ENCODE data around the gene DGKK.

Gene DGKK

DNA sequence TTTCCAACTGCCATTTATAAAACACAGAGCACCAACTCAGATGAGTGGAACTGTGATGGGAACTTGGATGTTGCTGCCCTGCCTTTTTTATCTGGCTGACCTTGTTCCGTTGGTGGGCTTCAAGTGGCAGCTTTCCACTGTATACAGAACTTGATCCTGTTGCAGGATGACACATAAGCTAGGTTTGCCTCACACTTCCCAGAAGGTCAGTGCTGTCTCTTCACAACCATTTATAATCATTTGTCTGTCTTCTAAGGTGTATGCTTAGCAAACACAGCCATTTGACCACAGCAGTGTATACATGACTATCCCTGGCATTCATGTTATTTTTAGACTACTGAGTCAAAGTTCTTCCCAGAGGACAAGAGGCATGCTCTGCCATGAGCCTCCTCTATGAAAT, 20.3 kb downstream of the DGKK start:
- no peak for TF ChIP-seq POLR2A (IDR thresholded peaks at IDR 0.05; ENCODE audit: low read length)
- TF ChIP-seq GATA1 (IDR thresholded peaks at IDR 0.05; ENCODE audit: low read depth, low read length): no peak

DNA sequence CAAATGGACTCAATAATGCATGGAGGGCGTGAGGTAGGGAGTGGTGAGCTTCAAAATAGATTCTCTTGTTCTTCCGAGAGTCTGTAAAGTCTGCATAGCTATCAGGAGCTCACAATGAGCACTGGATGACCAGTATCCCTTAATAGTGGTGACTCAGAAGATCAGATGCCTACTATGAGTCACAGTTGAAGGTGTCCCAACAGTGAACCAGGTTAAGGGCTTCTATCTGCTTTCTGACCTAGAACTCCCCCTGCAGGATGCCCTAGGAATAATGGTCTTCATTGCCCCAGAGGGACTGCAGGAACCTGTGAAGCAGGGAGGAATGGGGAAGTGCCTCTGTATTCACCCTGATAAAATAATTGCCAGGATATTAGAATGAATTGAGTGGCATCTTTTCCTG, 22.1 kb downstream of the DGKK start:
- TF ChIP-seq POLR2A (IDR thresholded peaks at IDR 0.05; ENCODE audit: low read length) (no peak), GATA1 (IDR thresholded peaks at IDR 0.05; ENCODE audit: low read depth, low read length) (no peak)

More for the DNA sequence above, 20.3 kb downstream of the DGKK start:
- no peak for DNase-seq

DNA sequence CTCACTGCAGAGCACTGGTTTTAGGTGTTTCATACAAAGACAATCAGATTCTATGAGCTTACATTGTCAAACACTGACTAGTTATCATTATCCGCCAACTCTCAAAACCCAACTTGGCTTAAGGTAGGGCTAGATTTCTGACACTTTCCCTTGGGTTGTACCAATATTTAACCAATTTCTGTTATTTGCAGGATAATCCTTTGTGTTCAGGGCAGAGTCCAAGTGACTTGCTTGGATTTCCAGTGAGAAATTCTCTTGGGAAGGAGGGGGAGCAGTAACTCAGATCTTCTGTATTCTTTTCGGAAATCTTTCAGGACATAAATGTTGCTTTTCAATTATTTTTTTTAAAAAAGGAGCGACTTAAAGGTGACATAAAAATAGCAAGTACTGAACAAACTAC, 23.1 kb downstream of the DGKK start:
- DNase-seq: no peak
- TF ChIP-seq POLR2A (IDR thresholded peaks at IDR 0.05; ENCODE audit: low read length) (no peak), GATA1 (IDR thresholded peaks at IDR 0.05; ENCODE audit: low read depth, low read length) (no peak)

More for the DNA sequence above, 22.1 kb downstream of the DGKK start:
- peak; percentile 6 to 57 for DNase-seq

- TF ChIP-seq POLR2A (IDR thresholded peaks at IDR 0.05; ENCODE audit: low read length): no peak
- TF ChIP-seq GATA1 (IDR thresholded peaks at IDR 0.05; ENCODE audit: low read depth, low read length): no peak
- DNase-seq: no peak
Observed at GRCh38 chrX:50442426-50443116, 28.1 kb downstream of the DGKK start.

GRCh38 chrX:50436797-50437196, 33.8 kb downstream of the DGKK start:
- no peak for TF ChIP-seq GATA1 (IDR thresholded peaks at IDR 0.05; ENCODE audit: low read depth, low read length)
- no peak for DNase-seq

DNA sequence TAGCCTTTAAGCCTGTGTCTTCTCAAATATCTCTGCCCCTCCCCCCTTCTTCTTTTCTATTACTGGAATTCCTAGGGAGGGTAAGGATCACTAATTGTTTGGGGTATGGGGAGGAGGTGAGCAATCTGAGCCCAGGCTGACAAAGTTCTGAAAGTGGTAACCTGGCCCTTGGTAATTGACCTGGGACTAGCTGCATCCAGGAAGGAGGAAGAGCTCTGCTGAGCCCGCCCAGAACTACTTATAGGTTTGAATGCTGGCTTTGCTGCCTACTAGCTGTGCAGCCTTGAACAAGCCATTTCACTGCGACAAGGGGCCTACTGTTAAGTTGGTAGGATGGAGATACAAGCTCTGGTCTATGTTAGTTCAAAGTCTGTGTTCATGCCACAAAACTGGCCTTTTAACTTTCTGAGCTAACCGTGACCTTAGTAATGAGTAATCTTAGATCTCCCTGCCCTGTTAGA, 37.8 kb downstream of the DGKK start:
- DNase-seq: no peak
- TF ChIP-seq POLR2A (IDR thresholded peaks at IDR 0.05; ENCODE audit: low read length): no peak
- TF ChIP-seq GATA1 (IDR thresholded peaks at IDR 0.05; ENCODE audit: low read depth, low read length): no peak

DNA sequence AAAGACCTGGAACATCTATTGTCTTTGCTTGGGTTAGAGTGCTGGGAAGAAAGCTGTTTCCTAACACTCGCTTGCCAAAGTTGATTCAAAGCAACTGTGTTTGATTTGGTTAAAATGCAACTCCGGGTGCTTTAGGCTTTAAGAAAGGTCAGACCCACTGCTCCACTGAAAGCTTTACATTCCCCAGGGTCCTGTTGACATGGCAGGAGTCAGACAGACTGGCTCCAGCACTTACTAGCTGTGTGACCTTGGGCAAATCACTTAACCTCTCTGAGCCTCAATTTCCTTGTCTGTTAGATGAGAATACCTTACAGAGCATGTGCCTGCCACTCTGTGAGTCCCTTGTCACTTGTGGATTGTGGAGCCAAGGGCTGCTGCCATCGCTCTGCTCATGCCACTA, 39.0 kb downstream of the DGKK start:
- DNase-seq: no peak
- TF ChIP-seq GATA1 (IDR thresholded peaks at IDR 0.05; ENCODE audit: low read depth, low read length) (no peak), POLR2A (IDR thresholded peaks at IDR 0.05; ENCODE audit: low read length) (no peak)

- DNase-seq: no peak
Observed at GRCh38 chrX:50430917-50431575, 39.6 kb downstream of the DGKK start.

DNA sequence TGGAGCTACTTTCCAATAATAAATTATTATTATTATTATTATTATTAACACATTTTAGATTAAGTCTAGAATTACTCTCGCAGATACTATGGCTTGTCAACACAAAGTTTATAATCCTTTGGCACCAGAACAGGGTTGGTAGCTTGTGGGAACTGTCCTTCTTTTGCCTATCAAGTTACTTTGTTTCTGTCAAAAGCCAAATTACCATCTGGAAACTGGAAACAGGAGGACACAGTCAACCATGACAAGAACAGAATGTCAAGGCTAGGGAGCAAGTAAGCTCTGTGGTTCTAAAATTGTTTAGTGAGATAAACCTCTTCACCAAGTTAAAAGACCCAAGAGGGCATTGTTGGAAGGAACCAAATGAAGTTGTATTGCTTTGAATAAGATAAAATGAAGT, 42.5 kb downstream of the DGKK start:
- no peak for TF ChIP-seq POLR2A (IDR thresholded peaks at IDR 0.05; ENCODE audit: low read length)
- no peak for TF ChIP-seq GATA1 (IDR thresholded peaks at IDR 0.05; ENCODE audit: low read depth, low read length)
- no peak for DNase-seq

More at GRCh38 chrX:50430917-50431575, 39.6 kb downstream of the DGKK start:
- TF ChIP-seq GATA1 (IDR thresholded peaks at IDR 0.05; ENCODE audit: low read depth, low read length) (no peak), POLR2A (IDR thresholded peaks at IDR 0.05; ENCODE audit: low read length) (no peak)

DNA sequence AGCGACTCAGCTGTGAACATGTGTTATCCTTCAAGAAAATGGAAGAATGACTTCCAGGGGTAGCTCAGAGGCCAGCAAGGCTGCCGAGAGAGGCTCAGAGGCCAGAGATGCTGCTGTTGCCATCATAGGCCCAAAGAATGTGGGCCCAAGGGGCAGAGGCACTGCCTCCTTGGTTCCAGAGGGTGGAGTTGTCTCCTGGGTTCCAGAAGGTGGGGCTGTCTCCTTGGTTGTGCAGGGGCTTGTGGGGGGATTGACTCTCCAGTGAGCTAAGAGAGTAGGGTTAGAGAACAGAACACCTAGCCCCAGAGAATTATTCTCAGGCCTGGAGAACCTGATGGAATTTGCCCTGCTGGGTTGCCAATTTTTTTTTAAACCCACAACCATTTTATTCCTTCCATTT, 62.6 kb downstream of the DGKK start:
- TF ChIP-seq GATA1 (IDR thresholded peaks at IDR 0.05; ENCODE audit: low read depth, low read length) (no peak), POLR2A (IDR thresholded peaks at IDR 0.05; ENCODE audit: low read length) (no peak)
- no peak for DNase-seq

DNA sequence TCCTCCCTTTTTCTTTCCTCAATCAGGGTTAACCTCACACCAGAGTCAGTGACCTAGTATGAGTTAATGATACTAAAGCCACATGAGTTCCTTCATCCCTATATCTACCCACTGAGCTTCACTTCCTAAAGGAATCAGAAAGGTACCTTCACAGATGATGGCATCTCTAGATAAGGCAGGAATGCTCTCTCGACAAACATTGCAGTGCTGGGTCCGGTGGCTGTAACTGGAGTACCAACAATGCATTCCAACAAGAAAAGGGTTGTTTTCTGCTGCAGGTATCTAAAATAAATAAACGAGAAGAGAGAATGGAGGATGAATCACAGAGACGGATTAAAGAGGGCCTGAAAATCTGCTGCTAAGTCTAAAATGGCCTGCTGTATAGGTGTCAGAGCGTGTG, 66.7 kb downstream of the DGKK start:
- no peak for DNase-seq
- no peak for TF ChIP-seq POLR2A (IDR thresholded peaks at IDR 0.05; ENCODE audit: low read length)
- TF ChIP-seq GATA1 (IDR thresholded peaks at IDR 0.05; ENCODE audit: low read depth, low read length): no peak

DNA sequence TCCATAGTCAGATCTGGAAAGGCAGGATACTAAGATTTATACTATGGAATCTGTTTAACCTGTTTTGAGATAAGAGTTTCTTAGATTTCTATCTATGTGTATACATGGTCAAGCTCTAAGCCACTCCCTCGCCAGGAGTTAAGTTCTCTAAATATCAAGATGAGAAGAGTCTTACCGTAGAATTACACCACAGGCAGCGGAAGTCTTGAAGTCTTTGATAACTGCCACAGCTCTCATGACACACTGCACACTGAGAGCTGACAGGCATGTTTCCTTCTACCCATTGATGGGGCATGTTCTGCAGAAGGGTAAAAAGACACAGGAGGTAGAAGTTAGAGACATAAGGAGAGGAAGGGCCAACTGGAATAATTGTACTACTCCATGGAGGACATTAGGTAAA, 67.7 kb downstream of the DGKK start:
- no peak for TF ChIP-seq POLR2A (IDR thresholded peaks at IDR 0.05; ENCODE audit: low read length)
- no peak for TF ChIP-seq GATA1 (IDR thresholded peaks at IDR 0.05; ENCODE audit: low read depth, low read length)
- DNase-seq: no peak

- no peak for TF ChIP-seq POLR2A (IDR thresholded peaks at IDR 0.05; ENCODE audit: low read length)
- TF ChIP-seq GATA1 (IDR thresholded peaks at IDR 0.05; ENCODE audit: low read depth, low read length): no peak
- no peak for DNase-seq
Observed at GRCh38 chrX:50393902-50394301, 76.7 kb downstream of the DGKK start.

DNA sequence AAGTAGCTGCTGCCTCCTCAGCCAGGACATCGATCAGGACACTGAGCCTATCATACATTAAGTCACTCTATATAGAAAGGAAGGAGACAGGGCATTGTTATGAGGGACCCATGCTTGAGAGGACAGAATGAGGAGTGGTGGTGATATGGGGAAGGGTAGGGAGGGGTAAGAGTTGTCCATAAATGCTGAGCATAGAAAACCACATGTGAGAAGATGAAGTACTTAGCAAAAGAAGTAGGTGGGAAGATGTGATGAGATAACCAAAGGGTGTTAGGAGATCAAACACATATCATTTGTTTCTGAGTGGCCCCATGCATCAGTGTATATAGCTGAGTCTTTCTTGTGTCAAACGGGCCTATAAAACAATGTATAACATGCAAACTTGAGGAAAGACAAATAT, 84.1 kb downstream of the DGKK start:
- DNase-seq: no peak
- TF ChIP-seq GATA1 (IDR thresholded peaks at IDR 0.05; ENCODE audit: low read depth, low read length): no peak
- no peak for TF ChIP-seq POLR2A (IDR thresholded peaks at IDR 0.05; ENCODE audit: low read length)
